ENCODE measurements around the gene UTS2B.

Gene UTS2B

DNA sequence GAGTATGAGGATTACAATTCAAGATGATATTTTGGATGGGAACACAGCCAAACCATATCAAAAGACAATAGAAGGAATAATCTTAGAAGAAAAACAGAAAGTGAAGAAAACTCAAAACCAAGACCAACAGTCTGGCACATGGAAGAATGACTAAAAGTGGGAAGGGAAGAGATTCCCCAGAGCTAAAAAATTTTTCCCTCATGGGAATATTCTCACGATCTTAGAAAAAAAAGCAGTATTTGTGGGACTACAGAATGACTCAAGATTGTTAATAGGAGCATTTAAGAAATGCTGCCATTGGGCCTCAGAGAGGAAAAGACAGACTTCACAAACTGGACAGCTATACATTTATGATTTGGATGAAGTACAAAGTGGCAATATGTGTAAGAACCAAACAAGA lies 113.0 kb downstream of the UTS2B start:
- TF ChIP-seq EZH2 (IDR thresholded peaks at IDR 0.05; ENCODE audit: borderline replicate concordance, low read depth, low read length, severe bottlenecking): no peak
- TF ChIP-seq, protein P1, sequence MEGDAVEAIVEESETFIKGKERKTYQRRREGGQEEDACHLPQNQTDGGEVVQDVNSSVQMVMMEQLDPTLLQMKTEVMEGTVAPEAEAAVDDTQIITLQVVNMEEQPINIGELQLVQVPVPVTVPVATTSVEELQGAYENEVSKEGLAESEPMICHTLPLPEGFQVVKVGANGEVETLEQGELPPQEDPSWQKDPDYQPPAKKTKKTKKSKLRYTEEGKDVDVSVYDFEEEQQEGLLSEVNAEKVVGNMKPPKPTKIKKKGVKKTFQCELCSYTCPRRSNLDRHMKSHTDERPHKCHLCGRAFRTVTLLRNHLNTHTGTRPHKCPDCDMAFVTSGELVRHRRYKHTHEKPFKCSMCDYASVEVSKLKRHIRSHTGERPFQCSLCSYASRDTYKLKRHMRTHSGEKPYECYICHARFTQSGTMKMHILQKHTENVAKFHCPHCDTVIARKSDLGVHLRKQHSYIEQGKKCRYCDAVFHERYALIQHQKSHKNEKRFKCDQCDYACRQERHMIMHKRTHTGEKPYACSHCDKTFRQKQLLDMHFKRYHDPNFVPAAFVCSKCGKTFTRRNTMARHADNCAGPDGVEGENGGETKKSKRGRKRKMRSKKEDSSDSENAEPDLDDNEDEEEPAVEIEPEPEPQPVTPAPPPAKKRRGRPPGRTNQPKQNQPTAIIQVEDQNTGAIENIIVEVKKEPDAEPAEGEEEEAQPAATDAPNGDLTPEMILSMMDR (IDR thresholded peaks at IDR 0.05; ENCODE audit: borderline replicate concordance, extremely low read depth, low read length, poor library complexity, severe bottlenecking): no peak

More for the DNA sequence above, 113.0 kb downstream of the UTS2B start:
- no peak overlapping the region for H2AFZ ChIP-seq (ENCODE audit: low read depth, low read length)
- H3K4me1 ChIP-seq (ENCODE audit: insufficient read depth, low read length): no peaks in the 10 kb centered on the region
- no peak overlapping the region for H3K4me2 ChIP-seq (ENCODE audit: insufficient read depth, low read length)
- H3K36me3 ChIP-seq (ENCODE audit: insufficient read depth, low read length): no peaks in the 10 kb centered on the region
- no peak for ATAC-seq (ENCODE audit: insufficient read depth, low read depth)
- no peaks in the 10 kb centered on the region for H3K27me3 ChIP-seq (ENCODE audit: insufficient read depth, low read length, poor library complexity)
- no peak overlapping the region for H3K9ac ChIP-seq (ENCODE audit: low read depth, low read length)
- no peak overlapping the region for H3K4me3 ChIP-seq (ENCODE audit: low read depth in 1 of 2, low read length in 2 of 2)
- H3K79me2 ChIP-seq (ENCODE audit: insufficient read depth, low read length): no peaks in the 10 kb centered on the region
- no peaks in the 10 kb centered on the region for H4K20me1 ChIP-seq (ENCODE audit: insufficient read depth, low read length)
- H3K9me3 ChIP-seq (ENCODE audit: insufficient read depth, low read length, severe bottlenecking): no peaks in the 10 kb centered on the region
- DNase-seq: no peak
- H3K27ac ChIP-seq (ENCODE audit: low read length): no peak overlapping the region

All from DND-41 (cell line).